ENCODE measurements around the gene TRIM24.

TRIM24 gene

DNA sequence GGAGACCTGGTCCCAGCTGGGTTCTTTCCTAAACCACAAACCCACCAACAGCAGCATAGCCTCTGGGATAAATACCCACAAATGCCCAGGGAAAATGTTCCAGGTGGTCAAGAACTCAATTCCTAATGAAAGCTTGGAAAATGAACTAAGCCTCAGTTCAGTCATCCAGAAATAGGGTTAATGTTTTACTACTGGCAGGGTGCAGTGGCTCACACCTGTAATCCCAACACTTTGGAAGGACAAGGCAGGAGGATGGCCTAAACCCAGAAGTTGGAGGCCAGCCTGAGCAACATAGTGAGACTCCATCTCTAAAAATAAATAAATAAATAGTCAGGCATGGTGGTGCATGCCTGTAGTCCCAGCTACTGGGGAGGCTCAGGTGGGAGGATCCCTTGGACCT, 158.9 kb downstream of the TRIM24 start:
- DNase-seq (ENCODE audit: low read depth): no peak
- TF ChIP-seq, protein P1, sequence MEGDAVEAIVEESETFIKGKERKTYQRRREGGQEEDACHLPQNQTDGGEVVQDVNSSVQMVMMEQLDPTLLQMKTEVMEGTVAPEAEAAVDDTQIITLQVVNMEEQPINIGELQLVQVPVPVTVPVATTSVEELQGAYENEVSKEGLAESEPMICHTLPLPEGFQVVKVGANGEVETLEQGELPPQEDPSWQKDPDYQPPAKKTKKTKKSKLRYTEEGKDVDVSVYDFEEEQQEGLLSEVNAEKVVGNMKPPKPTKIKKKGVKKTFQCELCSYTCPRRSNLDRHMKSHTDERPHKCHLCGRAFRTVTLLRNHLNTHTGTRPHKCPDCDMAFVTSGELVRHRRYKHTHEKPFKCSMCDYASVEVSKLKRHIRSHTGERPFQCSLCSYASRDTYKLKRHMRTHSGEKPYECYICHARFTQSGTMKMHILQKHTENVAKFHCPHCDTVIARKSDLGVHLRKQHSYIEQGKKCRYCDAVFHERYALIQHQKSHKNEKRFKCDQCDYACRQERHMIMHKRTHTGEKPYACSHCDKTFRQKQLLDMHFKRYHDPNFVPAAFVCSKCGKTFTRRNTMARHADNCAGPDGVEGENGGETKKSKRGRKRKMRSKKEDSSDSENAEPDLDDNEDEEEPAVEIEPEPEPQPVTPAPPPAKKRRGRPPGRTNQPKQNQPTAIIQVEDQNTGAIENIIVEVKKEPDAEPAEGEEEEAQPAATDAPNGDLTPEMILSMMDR (IDR thresholded peaks at IDR 0.05; ENCODE audit: insufficient read depth, low read depth, low read length, missing control alignments): no peak

GRCh38 chr7:138622841-138623240, 162.8 kb downstream of the TRIM24 start:
- no peak overlapping the region for H3K4me3 ChIP-seq (ENCODE audit: low read depth, low read length)
- TF ChIP-seq, protein P1 (IDR thresholded peaks at IDR 0.05; ENCODE audit: insufficient read depth, low read depth, low read length, missing control alignments): no peak
- no peak for DNase-seq (ENCODE audit: low read depth)

More for the DNA sequence above, 158.9 kb downstream of the TRIM24 start:
- H3K4me3 ChIP-seq (ENCODE audit: low read depth, low read length): no peak overlapping the region

DNA sequence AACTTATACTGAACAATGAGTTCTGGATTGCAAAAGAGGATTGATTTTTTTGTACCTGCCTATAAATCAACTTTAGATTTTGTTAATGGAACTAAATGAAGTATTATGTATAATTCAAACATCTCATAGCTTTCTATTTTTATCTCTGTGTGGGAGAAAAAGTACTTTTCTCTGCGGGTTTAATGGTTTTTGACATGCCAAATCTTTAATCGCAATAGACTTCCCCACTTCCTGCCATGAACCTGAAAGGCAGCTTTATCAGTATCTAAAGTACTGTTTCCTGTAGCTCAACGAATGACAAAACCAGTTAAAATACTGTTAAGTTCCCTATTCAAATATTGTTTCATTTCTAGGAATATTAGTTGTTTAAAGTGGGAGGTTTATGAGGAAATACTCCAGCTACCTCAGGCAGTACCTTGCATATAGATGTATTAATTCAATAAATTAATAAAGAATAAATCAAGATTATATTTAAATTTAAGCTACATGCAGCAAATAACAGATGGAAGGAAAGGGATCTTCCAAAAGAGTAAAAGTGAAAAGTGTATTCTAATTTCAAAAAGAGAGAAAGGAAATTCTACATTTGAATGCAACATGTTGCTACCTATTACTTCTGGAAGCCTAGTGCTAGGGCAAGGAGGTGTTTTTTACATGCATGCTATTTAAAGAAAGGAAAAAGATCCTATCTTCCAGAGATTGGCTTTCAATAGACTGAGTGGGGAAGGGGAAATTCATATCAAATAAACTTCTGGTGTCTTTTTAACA, 165.2 kb downstream of the TRIM24 start:
- TF ChIP-seq, protein P1 (IDR thresholded peaks at IDR 0.05; ENCODE audit: insufficient read depth, low read depth, low read length, missing control alignments): no peak
- DNase-seq (ENCODE audit: low read depth): no peak

GRCh38 chr7:138625849-138626230, 165.8 kb downstream of the TRIM24 start:
- no peak for DNase-seq (ENCODE audit: low read depth)
- H3K4me3 ChIP-seq (ENCODE audit: low read depth, low read length): no peak overlapping the region

More for the DNA sequence above, 165.2 kb downstream of the TRIM24 start:
- no peak overlapping the region for H3K4me3 ChIP-seq (ENCODE audit: low read depth, low read length)

GRCh38 chr7:138626846-138627245, 166.8 kb downstream of the TRIM24 start:
- DNase-seq (ENCODE audit: low read depth): no peak
- TF ChIP-seq, protein P1 (IDR thresholded peaks at IDR 0.05; ENCODE audit: insufficient read depth, low read depth, low read length, missing control alignments): no peak
- H3K4me3 ChIP-seq (ENCODE audit: low read depth, low read length): no peak overlapping the region

More at GRCh38 chr7:138625849-138626230, 165.8 kb downstream of the TRIM24 start:
- TF ChIP-seq, protein P1 (IDR thresholded peaks at IDR 0.05; ENCODE audit: insufficient read depth, low read depth, low read length, missing control alignments): no peak

DNA sequence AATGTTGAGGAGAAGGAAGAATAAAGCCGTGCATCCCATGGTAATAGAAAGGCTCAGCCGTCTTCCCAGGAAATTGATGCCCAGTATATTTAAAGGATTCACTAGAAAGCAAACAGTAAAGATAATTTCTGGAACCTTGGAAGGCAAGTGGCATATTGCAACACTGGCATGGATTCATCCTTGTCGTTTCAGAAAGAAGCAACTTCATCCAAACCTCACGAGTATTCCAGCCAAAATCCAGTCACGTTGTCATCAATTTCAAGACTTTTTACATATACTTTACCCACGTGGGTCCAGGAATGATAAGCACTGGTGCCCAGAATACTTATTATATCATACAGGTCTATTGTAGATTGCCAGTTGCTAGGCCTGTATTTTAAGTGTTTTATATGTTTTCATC, 167.3 kb downstream of the TRIM24 start:
- DNase-seq (ENCODE audit: low read depth): no peak
- TF ChIP-seq, protein P1 (IDR thresholded peaks at IDR 0.05; ENCODE audit: insufficient read depth, low read depth, low read length, missing control alignments): no peak
- no peak overlapping the region for H3K4me3 ChIP-seq (ENCODE audit: low read depth, low read length)
